Right lobe of liver (tissue), 6 donors: Measurements from ENCODE around the gene KANSL1. TPM values are rescaled to one million over a fixed set of nuclear protein-coding genes. Genes with fewer than 3 reads are reported as not detected.

Experiments used
- ATAC-seq, 4 donors: fragments of 200-7000 bp; cut with Tn5 transposase; one replicate each; pipeline ENCODE4 v1.9.1; 2020; ENCODE audit warnings: mild to moderate bottlenecking in 4 of 4, moderate library complexity in 4 of 4
- DNase-seq, 3 donors: peaks; one replicate each; pipeline ENCODE4 v3.0.0-alpha.2; 2020
- H3K27ac ChIP-seq, 3 donors: fragments of 200-600 bp; one replicate each; pipeline ENCODE4 v1.8.0; 2022
- H3K27me3 ChIP-seq, 2 donors: fragments of 200-600 bp; one replicate each; pipeline ENCODE4 v1.8.0; 2022
- H3K36me3 ChIP-seq, 4 donors: fragments of 200-600 bp; sonication (generic) in 1 of 4; one replicate each; pipeline versions ENCODE4 v1.5.1 to v1.8.0; 2017 to 2022; ENCODE audit warnings: control low read depth in 1 of 4
- H3K4me1 ChIP-seq, 4 donors: fragments of 200-600 bp; sonication (generic) in 1 of 4; one replicate each; pipeline versions ENCODE4 v1.5.1 to v1.8.0; 2017 to 2022; ENCODE audit warnings: control low read depth in 1 of 4
- H3K4me3 ChIP-seq, 3 donors: fragments of 200-600 bp; one replicate each; pipeline ENCODE4 v1.8.0; 2022
- H3K9me3 ChIP-seq, 4 donors: fragments of 200-600 bp; sonication (generic) in 1 of 4; one replicate each; pipeline versions ENCODE4 v1.5.1 to v1.8.0; 2017 to 2022; ENCODE audit warnings: control low read depth in 1 of 4
- CTCF ChIP-seq, 4 donors: fragments of 200-600 bp in 3 of 4; fragments of 450-650 bp in 1 of 4; IDR thresholded peaks; one replicate each; pipeline versions ENCODE4 v1.5.1 to v1.8.0; 2016 to 2022; ENCODE audit warnings: antibody characterized with exemption in 4 of 4, mild to moderate bottlenecking in 2 of 4
- POLR2A ChIP-seq: fragments of 450-650 bp; IDR thresholded peaks from one replicate; pipeline ENCODE4 v1.6.1; 2017; ENCODE audit warnings: antibody characterized with exemption, mild to moderate bottlenecking
- WGBS: methylation state at CpG from one replicate; pipeline ENCODE4 v1.1.6; 2018; ENCODE audit warnings: low coverage, low lambda C conversion rate; ENCODE audit not compliant: insufficient coverage; ENCODE audit errors: missing lambda C conversion rate; 5-methylcytosine and 5-hydroxymethylcytosine counted together
- intact Hi-C, 2 donors: fragments of 100-400 bp; cut with DNase I; formaldehyde crosslinking; loops; one replicate each; pipeline versions ENCODE4 v1.11.2 to v1.14.1; 2022
- total RNA-seq, 6 experiments: library from RNA; depleted of rRNA in 2 of 6; stranded (reverse); fragments of >200 nt in 2 of 6; fragmentation: NEBNext Ultra II Directional in 3 of 6; extraction: Animal tissue kit (Norgen Biotek cat#: 25700) in 3 of 6; gene quantifications; one replicate each; pipeline versions ENCODE4 v1.1.0 to v1.2.4, GENCODE V29; 2016 to 2023
- donor health status: DM: no; HTN: yes; CAD: no.
- donor health status: DM: no; HTN: no; CAD: no.
- donor health status: DM: no; HTN: no; CAD: no.
- donor health status: DM: no; HTN: yes; CAD: no.
- donor health status: DM: no; HTN: yes; CAD: no.

Gene KANSL1
- total RNA-seq, 6 experiments from 2014 or later = 23.1 to 29.5 (median 25.9) TPM

DNA sequence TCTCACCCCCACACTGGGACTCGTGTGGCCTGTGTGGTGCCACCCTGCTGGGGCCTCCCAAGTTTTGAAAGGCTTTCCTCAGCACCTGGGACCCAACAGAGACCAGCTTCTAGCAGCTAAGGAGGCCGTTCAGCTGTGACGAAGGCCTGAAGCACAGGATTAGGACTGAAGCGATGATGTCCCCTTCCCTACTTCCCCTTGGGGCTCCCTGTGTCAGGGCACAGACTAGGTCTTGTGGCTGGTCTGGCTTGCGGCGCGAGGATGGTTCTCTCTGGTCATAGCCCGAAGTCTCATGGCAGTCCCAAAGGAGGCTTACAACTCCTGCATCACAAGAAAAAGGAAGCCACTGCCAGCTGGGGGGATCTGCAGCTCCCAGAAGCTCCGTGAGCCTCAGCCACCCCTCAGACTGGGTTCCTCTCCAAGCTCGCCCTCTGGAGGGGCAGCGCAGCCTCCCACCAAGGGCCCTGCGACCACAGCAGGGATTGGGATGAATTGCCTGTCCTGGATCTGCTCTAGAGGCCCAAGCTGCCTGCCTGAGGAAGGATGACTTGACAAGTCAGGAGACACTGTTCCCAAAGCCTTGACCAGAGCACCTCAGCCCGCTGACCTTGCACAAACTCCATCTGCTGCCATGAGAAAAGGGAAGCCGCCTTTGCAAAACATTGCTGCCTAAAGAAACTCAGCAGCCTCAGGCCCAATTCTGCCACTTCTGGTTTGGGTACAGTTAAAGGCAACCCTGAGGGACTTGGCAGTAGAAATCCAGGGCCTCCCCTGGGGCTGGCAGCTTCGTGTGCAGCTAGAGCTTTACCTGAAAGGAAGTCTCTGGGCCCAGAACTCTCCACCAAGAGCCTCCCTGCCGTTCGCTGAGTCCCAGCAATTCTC, 166.8 kb downstream of the KANSL1 start:
- ATAC-seq (peak; percentile 27 to 60 (median 44)), DNase-seq (no peak)
- no peak for TF ChIP-seq POLR2A
- TF ChIP-seq CTCF (IDR thresholded peaks at IDR 0.05) = no peak
- 67% methylated on average over 1 of the region's 17 CpGs for WGBS
- peaks cover 0 to 17% (median 4%) of the 10 kb centered on the region in 4 donors for H3K36me3 ChIP-seq
- H3K27me3 ChIP-seq = no peaks in the 10 kb centered on the region
- H3K9me3 ChIP-seq = no peaks in the 10 kb centered on the region
- H3K4me3 ChIP-seq = no peak overlapping the region
- H3K4me1 ChIP-seq = no peaks in the 10 kb centered on the region
- H3K27ac ChIP-seq = no peak overlapping the region
- intact Hi-C loops = no loop called here

- H3K27me3 ChIP-seq = no peaks in the 10 kb centered on the region
- 76% methylated on average over 3 of the region's 8 CpGs for WGBS
- no peaks in the 10 kb centered on the region for H3K9me3 ChIP-seq
- ATAC-seq (no peak), DNase-seq (no peak)
- intact Hi-C loops = no loop called here
- H3K4me3 ChIP-seq = no peak overlapping the region
- no peak for TF ChIP-seq POLR2A
- no peak for TF ChIP-seq CTCF (IDR thresholded peaks at IDR 0.05)
- H3K27ac ChIP-seq = no peak overlapping the region
- H3K36me3 ChIP-seq = peaks cover 0 to 10% (median 2%) of the 10 kb centered on the region in 4 donors
- no peaks in the 10 kb centered on the region for H3K4me1 ChIP-seq
These were observed 167.6 kb downstream of the KANSL1 start for GRCh38 chr17:46025510-46026165.

- Histone ChIP-seq H3K9me3 (no peaks in the 10 kb centered on the region), H3K27me3 (no peaks in the 10 kb centered on the region), H3K4me3 (no peak overlapping the region), H3K27ac (no peak overlapping the region), H3K4me1 (no peaks in the 10 kb centered on the region), H3K36me3 (peaks cover 0 to 4% (median 0%) of the 10 kb centered on the region in 4 donors)
- TF ChIP-seq CTCF (IDR thresholded peaks at IDR 0.05) = no peak
- no peak for TF ChIP-seq POLR2A
- ATAC-seq (no peak), DNase-seq (no peak)
- WGBS = 92% methylated on average over 6 of the region's 10 CpGs
- intact Hi-C loops = no loop called here
These were observed 168.2 kb downstream of the KANSL1 start for GRCh38 chr17:46025060-46025459.

GRCh38 chr17:46024590-46024989, 168.6 kb downstream of the KANSL1 start:
- intact Hi-C loops = no loop called here
- ATAC-seq (peak in 1 of 4 donors; percentile 9), DNase-seq (no peak)
- WGBS = 70% methylated on average over 6 of the region's 14 CpGs
- no peaks in the 10 kb centered on the region for H3K27me3 ChIP-seq
- H3K9me3 ChIP-seq = no peaks in the 10 kb centered on the region
- H3K4me1 ChIP-seq = no peaks in the 10 kb centered on the region
- TF ChIP-seq POLR2A (no peak), CTCF (IDR thresholded peaks at IDR 0.05) (no peak)
- no peak overlapping the region for H3K4me3 ChIP-seq
- no peak overlapping the region for H3K27ac ChIP-seq
- no peaks in the 10 kb centered on the region for H3K36me3 ChIP-seq
